ENCODE measurements around the gene MAN2C1.
"Not testable (repeated sequence)": the region's sequence is repeated elsewhere in the genome, so short reads cannot be mapped to it uniquely, and the experiment has no call there.

The MAN2C1 gene

GRCh38 chr15:75367913-75368688 lies at the start of gene MAN2C1:
Gene MAN2C1, minus strand, starts transcription at chr15:75368607. Its CDS starts 24 bp downstream, at chr15:75368583.
- DNase-seq (ENCODE audit: low read depth): peak; percentile 83

GRCh38 chr15:75416584-75416983 lies 48.2 kb upstream of the MAN2C1 start:
- no peak for DNase-seq (ENCODE audit: low read depth)

DNA sequence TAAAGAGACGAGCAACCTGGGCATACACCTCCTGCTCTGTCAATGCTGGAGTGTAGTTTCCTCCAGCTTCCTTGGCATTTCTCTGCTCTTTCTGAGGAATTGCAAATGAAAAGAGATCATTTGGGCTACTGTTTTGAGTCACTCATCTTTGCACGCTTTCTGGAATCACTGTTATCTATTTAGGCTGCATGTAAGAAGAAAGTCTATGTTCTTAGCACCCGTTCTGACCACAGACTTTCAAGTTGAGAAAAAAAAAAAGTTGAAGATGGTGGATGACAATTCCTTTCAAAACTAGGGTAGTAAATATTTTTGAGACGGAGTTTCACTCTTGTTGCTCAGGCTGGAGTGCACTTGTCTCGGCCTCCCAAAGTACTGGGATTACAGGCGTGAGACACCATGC lies 41.8 kb upstream of the MAN2C1 start:
- no peak for DNase-seq (ENCODE audit: low read depth)

DNA sequence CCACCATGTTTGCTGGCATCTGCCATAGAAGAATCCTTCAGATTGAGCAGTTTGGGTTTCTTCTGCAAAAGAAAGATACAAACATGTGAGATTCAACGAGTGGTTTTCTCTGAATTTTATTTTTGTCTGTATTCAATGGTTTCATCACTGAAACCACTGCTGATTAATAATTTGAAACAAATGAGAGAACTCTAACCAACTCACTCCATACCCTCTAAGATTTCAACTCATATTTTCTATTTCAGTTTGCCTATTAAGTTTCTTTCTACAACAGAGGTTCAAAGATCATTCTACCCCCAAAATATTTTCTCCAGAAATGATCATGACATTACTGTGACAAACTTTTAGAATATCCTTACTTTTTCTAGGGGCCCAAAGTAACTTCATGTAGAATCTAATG lies 38.7 kb upstream of the MAN2C1 start:
- no peak for DNase-seq (ENCODE audit: low read depth)

DNA sequence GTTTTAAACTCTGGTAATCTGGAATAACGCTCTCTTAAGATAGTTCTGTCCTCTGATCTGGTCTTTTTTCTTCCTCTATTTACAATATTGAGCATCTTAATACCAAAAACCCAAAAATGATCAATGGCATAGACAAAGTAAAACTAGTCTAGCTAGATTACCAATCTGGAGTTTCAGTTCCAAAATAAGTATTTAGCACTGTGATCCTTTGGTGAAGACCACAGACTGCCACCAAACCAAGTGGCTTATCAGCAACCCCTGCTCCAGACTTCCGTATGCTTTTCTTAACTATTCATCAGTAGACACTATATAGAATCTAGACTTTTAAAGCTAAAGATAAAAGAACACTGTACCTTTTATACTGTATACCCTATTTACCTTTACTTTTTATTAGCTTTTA lies 35.5 kb upstream of the MAN2C1 start:
- no peak for DNase-seq (ENCODE audit: low read depth)

- DNase-seq (ENCODE audit: low read depth): no peak
Measured at GRCh38 chr15:75397494-75397893, 29.1 kb upstream of the MAN2C1 start.

DNA sequence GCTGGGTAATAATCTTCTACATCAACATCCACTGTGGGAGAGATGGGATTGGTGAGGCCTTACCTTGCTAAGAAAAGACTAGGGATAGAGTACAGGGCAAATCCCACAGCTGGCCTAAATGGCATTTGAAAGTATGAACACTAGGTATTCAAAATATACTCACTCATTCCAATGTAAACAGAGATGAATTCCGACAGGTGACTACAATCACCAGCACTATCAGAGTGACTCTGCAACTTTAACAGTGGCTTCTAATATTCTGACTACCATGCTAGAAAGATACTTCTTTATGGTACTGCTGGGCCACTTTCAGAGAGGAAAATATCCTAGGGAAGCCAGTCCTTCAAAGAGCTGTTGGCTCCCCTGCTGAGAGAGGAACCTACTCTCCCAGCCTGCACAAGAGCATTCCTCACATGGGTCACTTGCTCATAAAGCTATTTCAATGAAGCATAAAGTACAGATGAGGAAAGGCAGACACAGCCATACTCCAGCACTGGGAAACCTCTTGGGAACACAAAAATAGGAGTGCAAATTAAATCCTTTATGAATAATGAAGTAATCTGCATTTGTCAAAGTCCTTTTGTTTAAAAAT lies 21.5 kb upstream of the MAN2C1 start:
- no peak for DNase-seq (ENCODE audit: low read depth)

- not testable (repeated sequence) for DNase-seq (ENCODE audit: low read depth)
Measured at GRCh38 chr15:75383986-75384385, 15.6 kb upstream of the MAN2C1 start.

GRCh38 chr15:75380773-75381172 lies 12.4 kb upstream of the MAN2C1 start:
- no peak for DNase-seq (ENCODE audit: low read depth)

- DNase-seq (ENCODE audit: low read depth): no peak
Measured at GRCh38 chr15:75371901-75372688, 3.7 kb upstream of the MAN2C1 start.

DNA sequence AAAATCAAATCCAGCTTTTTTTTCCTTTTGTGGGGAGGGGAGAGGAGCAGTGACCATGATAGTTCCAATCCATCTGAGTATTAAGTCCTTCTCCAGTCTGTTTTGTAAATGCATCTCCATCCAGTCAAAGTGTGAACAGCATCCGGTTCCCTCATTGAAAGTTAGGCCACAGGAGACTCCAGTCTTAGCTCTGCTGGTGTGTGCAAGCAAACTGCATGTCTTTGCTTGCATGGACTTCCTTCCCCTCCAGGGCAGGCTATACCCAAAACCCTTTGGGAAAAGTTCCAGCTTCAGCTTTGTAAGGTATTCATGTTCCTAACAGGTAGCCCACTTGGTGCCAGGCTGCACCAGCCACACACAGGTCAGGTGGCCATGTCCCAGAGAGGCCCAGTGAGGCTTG lies 3.1 kb upstream of the MAN2C1 start:
- DNase-seq (ENCODE audit: low read depth): no peak

GRCh38 chr15:75369897-75370581 lies 1.6 kb upstream of the MAN2C1 start:
- no peak for DNase-seq (ENCODE audit: low read depth)

- DNase-seq (ENCODE audit: low read depth): no peak
Measured at GRCh38 chr15:75368689-75369239, 357 bp upstream of the MAN2C1 start.

GRCh38 chr15:75367406-75367912 lies 948 bp downstream of the MAN2C1 start:
- no peak for DNase-seq (ENCODE audit: low read depth)

GRCh38 chr15:75367006-75367405 lies 1.4 kb downstream of the MAN2C1 start:
- DNase-seq (ENCODE audit: low read depth): no peak

- DNase-seq (ENCODE audit: low read depth): no peak
Measured at GRCh38 chr15:75366163-75366562, 2.2 kb downstream of the MAN2C1 start.

DNA sequence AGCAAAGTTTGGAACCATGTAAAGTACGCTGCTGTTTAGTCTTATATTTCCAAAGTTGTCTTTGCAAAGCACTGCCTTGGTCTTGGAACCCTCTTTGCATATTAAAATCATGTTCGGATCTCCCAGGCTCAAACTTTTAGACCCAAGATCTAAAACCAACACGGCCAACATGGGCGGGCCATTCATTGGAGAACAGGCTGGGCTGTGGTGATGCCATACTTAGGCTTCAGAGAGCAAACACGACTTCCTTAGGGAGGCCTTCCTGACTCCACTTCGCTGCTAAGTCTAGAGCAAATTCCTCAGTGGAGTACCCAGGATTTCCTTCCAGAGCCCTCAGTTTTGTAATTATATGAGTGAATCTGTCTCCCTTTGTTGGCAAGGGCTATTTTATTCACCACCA lies 3.5 kb downstream of the MAN2C1 start:
- DNase-seq (ENCODE audit: low read depth): no peak

DNA sequence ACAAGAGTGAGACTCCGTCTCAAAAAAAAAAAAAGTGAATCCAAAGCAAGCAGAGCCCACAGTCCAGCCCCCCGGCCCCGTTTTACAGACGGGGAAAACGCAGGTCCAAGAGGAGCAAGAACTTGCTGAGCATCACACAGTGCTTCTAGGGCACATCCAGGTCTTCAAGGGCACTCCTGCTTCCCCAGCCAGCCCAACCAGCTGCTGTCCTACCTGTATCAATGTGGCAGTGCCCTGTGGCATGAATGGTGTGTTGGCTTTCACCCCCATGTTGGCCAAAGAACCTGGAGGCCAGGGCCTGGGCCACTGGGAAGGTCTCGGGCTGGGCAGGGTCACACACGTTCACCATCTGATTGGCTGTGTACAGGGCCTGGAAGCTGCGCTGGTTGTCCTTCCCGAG lies 4.6 kb downstream of the MAN2C1 start:
- no peak for DNase-seq (ENCODE audit: low read depth)

GRCh38 chr15:75362642-75363249 lies 5.7 kb downstream of the MAN2C1 start:
- DNase-seq (ENCODE audit: low read depth): no peak

DNA sequence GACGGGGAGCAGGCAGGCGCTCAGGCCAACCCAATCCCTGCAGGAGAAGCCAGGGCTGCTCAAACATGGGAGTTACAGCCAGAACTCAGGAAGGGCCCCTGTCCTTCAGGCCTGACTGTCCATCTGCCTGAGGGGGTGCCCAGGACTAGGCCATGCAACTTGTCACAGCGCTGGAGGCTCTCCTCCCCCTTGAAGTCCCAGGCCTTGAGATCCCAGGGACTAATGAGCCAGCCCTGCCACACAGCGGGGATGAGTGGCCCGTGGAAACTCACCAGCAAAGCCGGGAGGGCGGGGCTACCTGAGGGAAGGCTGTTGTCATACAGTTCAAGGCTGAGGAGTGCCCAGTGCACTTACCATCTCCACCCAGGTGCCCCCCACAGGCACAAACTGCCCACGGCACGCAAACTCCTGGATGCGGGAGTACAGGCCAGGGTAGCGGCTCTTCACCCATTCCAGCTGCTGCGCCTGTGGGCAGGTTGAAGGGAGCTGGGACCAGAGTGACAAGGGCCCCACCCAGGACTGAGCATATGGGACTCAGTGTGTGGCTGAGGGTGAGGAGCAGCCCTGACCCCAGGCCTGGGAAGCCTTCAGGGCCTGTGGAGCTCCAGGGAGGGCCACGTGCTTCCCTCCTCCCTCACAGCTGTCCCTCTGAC lies 6.3 kb downstream of the MAN2C1 start:
- DNase-seq (ENCODE audit: low read depth): no peak
